Uterus (tissue), 2 donors: ENCODE results near the gene IL25.

Experiments
- POLR2A ChIP-seq, 2 donors: fragments of 450-650 bp; IDR thresholded peaks; one replicate each; pipeline ENCODE4 v1.6.1; 2016; ENCODE audit warnings: antibody characterized with exemption in 2 of 2, mild to moderate bottlenecking in 1 of 2, moderate library complexity in 1 of 2
- TF ChIP-seq, protein P1 (sequence below), 4 experiments: fragments of 200-600 bp in 2 of 4; fragments of 450-650 bp in 2 of 4; sonication (generic) in 2 of 4; IDR thresholded peaks; one replicate each; pipeline ENCODE4 v1.5.1; 2016 to 2019; ENCODE audit warnings: antibody characterized with exemption in 4 of 4, mild to moderate bottlenecking in 2 of 4, moderate library complexity in 1 of 4

DNA sequence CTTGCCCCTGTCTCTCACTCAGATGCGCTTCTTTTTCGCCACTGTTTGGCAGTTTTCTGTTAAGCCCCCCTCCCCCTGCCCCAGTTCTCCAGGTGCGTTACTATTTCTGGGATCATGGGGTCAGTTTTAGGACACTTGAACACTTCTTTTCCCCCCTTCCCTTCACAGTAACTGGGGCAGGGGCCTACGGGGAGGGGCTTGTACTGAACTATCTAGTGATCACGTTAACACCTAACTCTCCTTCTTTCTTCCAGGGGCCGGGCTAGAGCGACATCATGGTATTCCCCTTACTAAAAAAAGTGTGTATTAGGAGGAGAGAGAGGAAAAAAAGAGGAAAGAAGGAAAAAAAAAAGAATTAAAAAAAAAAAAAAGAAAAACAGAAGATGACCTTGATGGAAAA is 47.6 kb upstream of the IL25 start:
- TF ChIP-seq, protein P1, sequence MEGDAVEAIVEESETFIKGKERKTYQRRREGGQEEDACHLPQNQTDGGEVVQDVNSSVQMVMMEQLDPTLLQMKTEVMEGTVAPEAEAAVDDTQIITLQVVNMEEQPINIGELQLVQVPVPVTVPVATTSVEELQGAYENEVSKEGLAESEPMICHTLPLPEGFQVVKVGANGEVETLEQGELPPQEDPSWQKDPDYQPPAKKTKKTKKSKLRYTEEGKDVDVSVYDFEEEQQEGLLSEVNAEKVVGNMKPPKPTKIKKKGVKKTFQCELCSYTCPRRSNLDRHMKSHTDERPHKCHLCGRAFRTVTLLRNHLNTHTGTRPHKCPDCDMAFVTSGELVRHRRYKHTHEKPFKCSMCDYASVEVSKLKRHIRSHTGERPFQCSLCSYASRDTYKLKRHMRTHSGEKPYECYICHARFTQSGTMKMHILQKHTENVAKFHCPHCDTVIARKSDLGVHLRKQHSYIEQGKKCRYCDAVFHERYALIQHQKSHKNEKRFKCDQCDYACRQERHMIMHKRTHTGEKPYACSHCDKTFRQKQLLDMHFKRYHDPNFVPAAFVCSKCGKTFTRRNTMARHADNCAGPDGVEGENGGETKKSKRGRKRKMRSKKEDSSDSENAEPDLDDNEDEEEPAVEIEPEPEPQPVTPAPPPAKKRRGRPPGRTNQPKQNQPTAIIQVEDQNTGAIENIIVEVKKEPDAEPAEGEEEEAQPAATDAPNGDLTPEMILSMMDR (IDR thresholded peaks at IDR 0.05) = no peak
- TF ChIP-seq POLR2A (IDR thresholded peaks at IDR 0.05) = no peak
